ENCODE measurements around the gene UNC5C. TPM values are rescaled to one million over a fixed set of nuclear protein-coding genes. Genes with fewer than 3 reads are reported as not detected.

UNC5C gene
- total RNA-seq (2022; extraction: Qiagen RNA extraction) = not detected in 5 replicates

DNA sequence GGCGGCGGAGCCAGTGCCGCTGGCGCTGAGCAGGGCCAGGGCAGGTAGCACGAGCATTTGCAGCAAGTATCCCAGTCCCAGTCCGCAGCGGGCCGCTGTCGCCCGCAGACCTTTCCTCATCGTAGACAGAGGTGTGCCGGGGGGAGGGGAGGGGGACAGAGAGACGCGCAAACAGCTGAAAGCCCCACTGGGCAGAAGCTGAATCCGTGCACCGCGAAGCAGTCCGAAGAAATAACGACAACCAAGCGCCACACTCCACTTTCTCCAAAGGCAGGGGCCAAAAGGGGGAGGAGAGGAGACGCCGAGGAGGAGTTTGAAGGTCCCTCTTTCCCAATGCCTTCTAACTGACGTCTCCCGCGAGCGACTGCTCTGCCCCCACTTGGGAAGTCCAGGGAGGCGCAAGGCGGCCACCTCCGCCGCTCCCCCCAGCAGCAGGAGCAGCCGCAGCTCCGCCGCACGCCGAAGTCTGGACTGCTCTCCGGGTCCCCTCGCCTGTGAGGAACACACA is at the start of gene UNC5C:
Gene UNC5C (minus strand): TSS at position 236 of the 508 bp plus-strand sequence.

All from A549 treated with AZD2906 at 1 μM for 4 hours (cell line).